Measurements from ENCODE around the gene SPDYE2.
A peak's percentile ranks its signal among the peaks of the same experiment; 100 is the strongest.
"Not testable (repeated sequence)": the region's sequence is repeated elsewhere in the genome, so short reads cannot be mapped to it uniquely, and the experiment has no call there.

The SPDYE2 gene

GRCh38 chr7:102583495-102583894, 32.5 kb downstream of the SPDYE2 start:
- H3K27ac ChIP-seq; DNase-seq (ENCODE audit: low spot score); H3K4me3 ChIP-seq: not testable (repeated sequence)

GRCh38 chr7:102589857-102590256, 38.8 kb downstream of the SPDYE2 start:
- not testable (repeated sequence) for H3K4me3 ChIP-seq; DNase-seq (ENCODE audit: low spot score); H3K27ac ChIP-seq

- not testable (repeated sequence) for H3K4me3 ChIP-seq; DNase-seq (ENCODE audit: low spot score)
- H3K27ac ChIP-seq: peak overlapping the region in 1 of 2 donors; percentile 28
Observed at GRCh38 chr7:102592477-102593019, 41.5 kb downstream of the SPDYE2 start.

GRCh38 chr7:102593637-102594334, 42.8 kb downstream of the SPDYE2 start:
- H3K27ac ChIP-seq; DNase-seq (ENCODE audit: low spot score); H3K4me3 ChIP-seq: not testable (repeated sequence)

- DNase-seq (ENCODE audit: low spot score); H3K27ac ChIP-seq; H3K4me3 ChIP-seq: not testable (repeated sequence)
Observed at GRCh38 chr7:102596036-102596435, 45.0 kb downstream of the SPDYE2 start.

GRCh38 chr7:102599699-102600098, 48.7 kb downstream of the SPDYE2 start:
- not testable (repeated sequence) for H3K27ac ChIP-seq; H3K4me3 ChIP-seq; DNase-seq (ENCODE audit: low spot score)

GRCh38 chr7:102602317-102602716, 51.3 kb downstream of the SPDYE2 start:
- H3K27ac ChIP-seq; H3K4me3 ChIP-seq; DNase-seq (ENCODE audit: low spot score): not testable (repeated sequence)

- not testable (repeated sequence) for H3K27ac ChIP-seq; H3K4me3 ChIP-seq; DNase-seq (ENCODE audit: low spot score)
Observed at GRCh38 chr7:102604431-102605145, 53.6 kb downstream of the SPDYE2 start.

- not testable (repeated sequence) for H3K27ac ChIP-seq; DNase-seq (ENCODE audit: low spot score); H3K4me3 ChIP-seq
Observed at GRCh38 chr7:102606848-102607247, 55.8 kb downstream of the SPDYE2 start.

GRCh38 chr7:102609734-102610133, 58.7 kb downstream of the SPDYE2 start:
- not testable (repeated sequence) for H3K27ac ChIP-seq; H3K4me3 ChIP-seq; DNase-seq (ENCODE audit: low spot score)

GRCh38 chr7:102610441-102610840, 59.4 kb downstream of the SPDYE2 start:
- not testable (repeated sequence) for H3K4me3 ChIP-seq; DNase-seq (ENCODE audit: low spot score); H3K27ac ChIP-seq

GRCh38 chr7:102611013-102611674, 60.1 kb downstream of the SPDYE2 start:
- H3K4me3 ChIP-seq; DNase-seq (ENCODE audit: low spot score); H3K27ac ChIP-seq: not testable (repeated sequence)

- H3K4me3 ChIP-seq: not testable (repeated sequence)
- H3K27ac ChIP-seq: peak overlapping the region in 1 of 2 donors; percentile 72
- DNase-seq (ENCODE audit: low spot score): peak; percentile 54
Observed at GRCh38 chr7:102611675-102612325, 60.8 kb downstream of the SPDYE2 start.

Data from coronary artery (tissue), 2 donors.